ENCODE measurements around the gene MAPKBP1.

Gene MAPKBP1

DNA sequence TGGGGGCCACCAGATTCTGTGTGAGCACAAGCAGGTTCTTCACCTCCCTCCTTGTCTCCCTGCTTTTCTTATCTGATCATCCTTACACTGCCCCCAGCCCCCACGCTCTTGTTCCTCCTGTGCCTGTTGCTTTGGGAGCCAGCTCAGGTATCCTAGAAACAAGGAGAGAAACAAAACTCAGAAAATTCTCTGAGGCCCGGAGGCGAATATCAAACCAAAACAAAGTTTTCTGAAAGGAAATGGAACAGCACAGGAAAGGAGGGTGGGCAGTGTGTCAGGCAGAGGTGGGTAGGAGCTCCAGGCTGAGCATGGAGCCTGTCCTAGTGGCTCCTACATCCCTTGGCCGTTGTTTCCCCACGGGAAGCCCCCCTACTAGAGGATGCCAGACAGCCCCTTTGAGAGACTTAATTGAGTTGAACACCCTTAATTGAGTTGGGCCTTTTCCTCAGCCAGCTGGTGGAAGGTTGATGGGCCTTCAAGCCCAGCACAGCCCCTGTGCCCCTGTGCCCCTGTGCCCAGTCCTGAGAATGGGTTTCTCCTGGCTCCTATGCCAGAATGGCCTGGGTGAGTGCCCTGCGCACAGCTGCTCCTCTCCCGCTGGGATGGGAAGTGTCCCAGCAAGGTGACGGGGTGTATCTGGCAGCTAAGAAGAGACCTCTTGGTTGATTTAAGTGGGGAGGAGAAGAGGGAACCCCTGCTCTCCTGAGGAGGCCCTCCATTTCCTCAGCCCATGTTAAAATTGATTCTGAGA, 30.8 kb downstream of the MAPKBP1 start (continued):
- TF ChIP-seq ZNF623 (tag by site-specific recombination; IDR thresholded peaks at IDR 0.05) (no peak), ZNF133 (tag by site-specific recombination; IDR thresholded peaks at IDR 0.05) (no peak)
- TF ChIP-seq, protein P1, sequence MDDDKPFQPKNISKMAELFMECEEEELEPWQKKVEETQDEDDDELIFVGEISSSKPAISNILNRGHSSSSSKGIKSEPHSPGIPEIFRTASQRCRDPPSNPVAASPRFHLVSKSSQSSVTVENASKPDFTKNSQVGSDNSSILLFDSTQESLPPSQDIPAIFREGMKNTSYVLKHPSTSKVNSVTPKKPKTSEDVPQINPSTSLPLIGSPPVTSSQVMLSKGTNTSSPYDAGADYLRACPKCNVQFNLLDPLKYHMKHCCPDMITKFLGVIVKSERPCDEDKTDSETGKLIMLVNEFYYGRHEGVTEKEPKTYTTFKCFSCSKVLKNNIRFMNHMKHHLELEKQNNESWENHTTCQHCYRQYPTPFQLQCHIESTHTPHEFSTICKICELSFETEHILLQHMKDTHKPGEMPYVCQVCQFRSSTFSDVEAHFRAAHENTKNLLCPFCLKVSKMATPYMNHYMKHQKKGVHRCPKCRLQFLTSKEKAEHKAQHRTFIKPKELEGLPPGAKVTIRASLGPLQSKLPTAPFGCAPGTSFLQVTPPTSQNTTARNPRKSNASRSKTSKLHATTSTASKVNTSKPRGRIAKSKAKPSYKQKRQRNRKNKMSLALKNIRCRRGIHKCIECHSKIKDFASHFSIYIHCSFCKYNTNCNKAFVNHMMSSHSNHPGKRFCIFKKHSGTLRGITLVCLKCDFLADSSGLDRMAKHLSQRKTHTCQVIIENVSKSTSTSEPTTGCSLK (tag by site-specific recombination; IDR thresholded peaks at IDR 0.05): no peak

GRCh38 chr15:41805711-41806110, 31.4 kb downstream of the MAPKBP1 start:
- no peak overlapping the region for H3K27ac ChIP-seq (ENCODE audit: extremely low read depth, low read depth, low read length)
- no peaks in the 10 kb centered on the region for H3K9me3 ChIP-seq (ENCODE audit: control insufficient read depth, insufficient read depth, low read depth, low read length)
- peaks cover 0 to 7% of the 10 kb centered on the region in 2 experiments; a peak in 1 of 3 replicates for H3K36me3 ChIP-seq (ENCODE audit: control insufficient read depth in 2 of 2, insufficient read depth in 1 of 2, low read length in 2 of 2)
- ChIA-PET CTCF (interaction anchor here (0.7 to 1.5 kb wide), 4 partner anchors 32 to 202 kb away, joined by 3 to 9 read pairs (median 6); partner anchors contain the start of gene MAPKBP1), POLR2A (no interaction called here)
- no peak overlapping the region for H3K4me3 ChIP-seq (ENCODE audit: low read depth, low read length)
- TF ChIP-seq, protein P2, sequence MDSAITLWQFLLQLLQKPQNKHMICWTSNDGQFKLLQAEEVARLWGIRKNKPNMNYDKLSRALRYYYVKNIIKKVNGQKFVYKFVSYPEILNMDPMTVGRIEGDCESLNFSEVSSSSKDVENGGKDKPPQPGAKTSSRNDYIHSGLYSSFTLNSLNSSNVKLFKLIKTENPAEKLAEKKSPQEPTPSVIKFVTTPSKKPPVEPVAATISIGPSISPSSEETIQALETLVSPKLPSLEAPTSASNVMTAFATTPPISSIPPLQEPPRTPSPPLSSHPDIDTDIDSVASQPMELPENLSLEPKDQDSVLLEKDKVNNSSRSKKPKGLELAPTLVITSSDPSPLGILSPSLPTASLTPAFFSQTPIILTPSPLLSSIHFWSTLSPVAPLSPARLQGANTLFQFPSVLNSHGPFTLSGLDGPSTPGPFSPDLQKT (IDR thresholded peaks at IDR 0.05; ENCODE audit: borderline replicate concordance, low read depth, low read length): no peak
- no peak for TF ChIP-seq ZNF266 (tag by site-specific recombination; IDR thresholded peaks at IDR 0.05; ENCODE audit: low read depth)
- no peak for TF ChIP-seq ZSCAN5A (tag by site-specific recombination; IDR thresholded peaks at IDR 0.05)
- no peak for TF ChIP-seq KLF1 (tag by site-specific recombination; IDR thresholded peaks at IDR 0.05)
- no peaks in the 10 kb centered on the region for H3K4me1 ChIP-seq (ENCODE audit: control insufficient read depth, insufficient read depth, low read length)

- TF ChIP-seq ZIC2 (tag by site-specific recombination; IDR thresholded peaks at IDR 0.05) (peak; percentile 78), PRDM10 (tag by site-specific recombination; IDR thresholded peaks at IDR 0.05) (0 out of 2 replicates have a peak, but pooled peaks have one; percentile 17), ZNF302 (tag by site-specific recombination; IDR thresholded peaks at IDR 0.05; ENCODE audit: low read depth) (no peak), ZNF629 (tag by site-specific recombination; IDR thresholded peaks at IDR 0.05) (no peak), ZNF221 (tag by site-specific recombination; IDR thresholded peaks at IDR 0.05; ENCODE audit: borderline replicate concordance) (no peak), SALL2 (tag by site-specific recombination; IDR thresholded peaks at IDR 0.05; ENCODE audit: borderline replicate concordance) (no peak), ZNF23 (tag by site-specific recombination; IDR thresholded peaks at IDR 0.05; ENCODE audit: borderline replicate concordance) (no peak), KLF8 (tag by site-specific recombination; IDR thresholded peaks at IDR 0.05) (no peak)
- POLR2A ChIA-PET: interaction anchor here (1.1 kb wide), 1 partner anchor 32 kb away, joined by 5 read pairs; the partner anchor contains the start of gene MAPKBP1
- Histone ChIP-seq H3K9me3 (ENCODE audit: control insufficient read depth, insufficient read depth, low read depth, low read length) (no peaks in the 10 kb centered on the region), H3K36me3 (ENCODE audit: control insufficient read depth in 2 of 2, insufficient read depth in 1 of 2, low read length in 2 of 2) (no peaks in the 10 kb centered on the region), H3K4me1 (ENCODE audit: control insufficient read depth, insufficient read depth, low read length) (no peaks in the 10 kb centered on the region), H3K4me3 (ENCODE audit: low read depth, low read length) (no peak overlapping the region), H3K27ac (ENCODE audit: extremely low read depth, low read depth, low read length) (no peak overlapping the region)
- CTCF ChIA-PET: interaction anchor here (0.7 to 1.5 kb wide), 10 partner anchors 11 to 219 kb away, joined by 3 to 9 read pairs (median 4); partner anchors contain the start of gene MAPKBP1
Observed at GRCh38 chr15:41806291-41807181, 32.3 kb downstream of the MAPKBP1 start.
